GM12891 (cell line): ENCODE data around the gene SIX4.

Source experiments
- PAX5 ChIP-seq: IDR thresholded peaks from 2 replicates; pipeline ENCODE4 v1.6.1; 2011; ENCODE audit warnings: low read length, moderate library complexity, mild to moderate bottlenecking; ENCODE audit not compliant: insufficient read depth, severe bottlenecking
- POLR2A ChIP-seq: IDR thresholded peaks from 2 replicates; pipeline ENCODE4 v1.6.1; 2011; ENCODE audit warnings: low read depth, low read length, control low read depth
- POLR2AphosphoS5 ChIP-seq: IDR thresholded peaks from 2 replicates; pipeline ENCODE4 v1.6.1; 2011; ENCODE audit warnings: low read depth, low read length, control low read depth
- POU2F2 ChIP-seq: IDR thresholded peaks from 2 replicates; pipeline ENCODE4 v1.6.1; 2011; ENCODE audit warnings: low read depth, mild to moderate bottlenecking, control low read depth, low read length, moderate library complexity
- SPI1 ChIP-seq: IDR thresholded peaks from 2 replicates; pipeline ENCODE4 v1.6.1; 2011; ENCODE audit warnings: low read depth, low read length, control low read depth
- TAF1 ChIP-seq: IDR thresholded peaks from 2 replicates; pipeline ENCODE4 v1.6.1; 2011; ENCODE audit warnings: low read depth, low read length, control low read depth

DNA sequence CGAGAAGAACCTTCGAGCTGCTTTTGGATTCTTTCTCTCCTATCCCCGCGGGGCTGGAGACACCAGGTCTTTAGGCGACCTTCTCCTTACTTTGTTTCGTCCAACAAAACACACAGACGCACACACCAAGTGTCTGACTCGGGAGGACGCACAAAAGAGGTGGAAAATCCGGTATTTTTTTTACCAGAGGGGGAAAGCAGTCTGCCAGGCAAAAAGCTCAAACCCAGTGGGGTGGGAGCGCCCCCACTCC lies 2.1 kb downstream of the SIX4 start:
- no peak for TF ChIP-seq POLR2A
- no peak for TF ChIP-seq POLR2AphosphoS5
- TF ChIP-seq SPI1, result no peak
- no peak for TF ChIP-seq PAX5
- TF ChIP-seq TAF1, result no peak
- TF ChIP-seq POU2F2, result no peak
